WTC11 (cell line): ENCODE results near the gene PTPN13.

Experiments
- ATF2 ChIP-seq: sonication (generic); formaldehyde crosslinking; IDR thresholded peaks from 2 replicates; pipeline ENCODE4 v1.8.1; 2022; ENCODE audit warnings: low read depth, missing genetic modification reagents, borderline replicate concordance
- CBFB ChIP-seq: sonication (generic); formaldehyde crosslinking; IDR thresholded peaks from 2 replicates; pipeline ENCODE4 v1.8.1; 2022; ENCODE audit warnings: mild to moderate bottlenecking, low read depth, missing genetic modification reagents
- CREB1 ChIP-seq: sonication (generic); formaldehyde crosslinking; IDR thresholded peaks from 2 replicates; pipeline ENCODE4 v1.8.0; 2023; ENCODE audit warnings: mild to moderate bottlenecking, missing genetic modification reagents
- CTCF ChIP-seq: fragments of 200-600 bp; IDR thresholded peaks from 2 replicates; pipeline ENCODE4 v1.8.0; 2022; ENCODE audit warnings: antibody characterized with exemption
- E2F5 ChIP-seq: sonication (generic); formaldehyde crosslinking; IDR thresholded peaks from 2 replicates; pipeline ENCODE4 v1.8.1; 2022; ENCODE audit warnings: mild to moderate bottlenecking, moderate library complexity, missing genetic modification reagents
- MAX ChIP-seq: sonication (generic); formaldehyde crosslinking; IDR thresholded peaks from 2 replicates; pipeline ENCODE4 v1.8.0; 2022; ENCODE audit warnings: mild to moderate bottlenecking, missing genetic modification reagents
- MLX ChIP-seq: sonication (generic); formaldehyde crosslinking; IDR thresholded peaks from 2 replicates; pipeline ENCODE4 v1.8.1; 2023; ENCODE audit warnings: mild to moderate bottlenecking, missing genetic modification reagents, moderate library complexity
- NR3C1 ChIP-seq: sonication (generic); formaldehyde crosslinking; conservative IDR thresholded peaks from 2 replicates; pipeline ENCODE4 v1.8.1; 2023; ENCODE audit warnings: low read depth, mild to moderate bottlenecking, missing genetic modification reagents
- RELA ChIP-seq: sonication (generic); formaldehyde crosslinking; IDR thresholded peaks from 2 replicates; pipeline ENCODE4 v1.8.1; 2022; ENCODE audit warnings: missing genetic modification reagents, mild to moderate bottlenecking, borderline replicate concordance
- SP1 ChIP-seq: sonication (generic); formaldehyde crosslinking; conservative IDR thresholded peaks from 2 replicates; pipeline ENCODE4 v1.8.1; 2022; ENCODE audit warnings: missing genetic modification reagents
- TEAD4 ChIP-seq: sonication (generic); formaldehyde crosslinking; IDR thresholded peaks from 2 replicates; pipeline ENCODE4 v1.8.0; 2022; ENCODE audit warnings: mild to moderate bottlenecking, missing genetic modification reagents
- USF2 ChIP-seq: sonication (generic); formaldehyde crosslinking; IDR thresholded peaks from 2 replicates; pipeline ENCODE4 v1.8.1; 2023; ENCODE audit warnings: mild to moderate bottlenecking, missing genetic modification reagents, moderate library complexity
- ZNF232 ChIP-seq: sonication (generic); formaldehyde crosslinking; IDR thresholded peaks from 2 replicates; pipeline ENCODE4 v1.8.0; 2022; ENCODE audit warnings: mild to moderate bottlenecking, missing genetic modification reagents

GRCh38 chr4:86587381-86588140 is 6.6 kb upstream of the PTPN13 start:
- no peak for TF ChIP-seq CTCF
- no peak for TF ChIP-seq ZNF232 (CRISPR knock-in tag)
- no peak for TF ChIP-seq CREB1 (CRISPR knock-in tag)
- no peak for TF ChIP-seq USF2 (CRISPR knock-in tag)
- TF ChIP-seq ATF2 (CRISPR knock-in tag): no peak
- no peak for TF ChIP-seq MLX
- TF ChIP-seq NR3C1 (CRISPR knock-in tag): no peak
- TF ChIP-seq MAX (CRISPR knock-in tag): no peak
- TF ChIP-seq SP1 (CRISPR knock-in tag): no peak
- no peak for TF ChIP-seq E2F5 (CRISPR knock-in tag)
- no peak for TF ChIP-seq RELA
- no peak for TF ChIP-seq CBFB (CRISPR knock-in tag)
- no peak for TF ChIP-seq TEAD4 (CRISPR knock-in tag)
